Measurements from ENCODE around the gene HYAL3.
A peak's percentile ranks its signal among the peaks of the same experiment; 100 is the strongest.

The HYAL3 gene, protein sequence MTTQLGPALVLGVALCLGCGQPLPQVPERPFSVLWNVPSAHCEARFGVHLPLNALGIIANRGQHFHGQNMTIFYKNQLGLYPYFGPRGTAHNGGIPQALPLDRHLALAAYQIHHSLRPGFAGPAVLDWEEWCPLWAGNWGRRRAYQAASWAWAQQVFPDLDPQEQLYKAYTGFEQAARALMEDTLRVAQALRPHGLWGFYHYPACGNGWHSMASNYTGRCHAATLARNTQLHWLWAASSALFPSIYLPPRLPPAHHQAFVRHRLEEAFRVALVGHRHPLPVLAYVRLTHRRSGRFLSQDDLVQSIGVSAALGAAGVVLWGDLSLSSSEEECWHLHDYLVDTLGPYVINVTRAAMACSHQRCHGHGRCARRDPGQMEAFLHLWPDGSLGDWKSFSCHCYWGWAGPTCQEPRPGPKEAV

GRCh38 chr3:50298836-50299637, at the start of gene HYAL3, which contains the start of gene NAA80:
Gene HYAL3 (minus strand): TSS chr3:50299405. CDS start chr3:50295602, 3,803 bp downstream.
Gene NAA80 (minus strand): TSS chr3:50299405. CDS start chr3:50297463, 1,942 bp downstream.
- DNase-seq (ENCODE audit: low spot score): peak; percentile 99

DNA sequence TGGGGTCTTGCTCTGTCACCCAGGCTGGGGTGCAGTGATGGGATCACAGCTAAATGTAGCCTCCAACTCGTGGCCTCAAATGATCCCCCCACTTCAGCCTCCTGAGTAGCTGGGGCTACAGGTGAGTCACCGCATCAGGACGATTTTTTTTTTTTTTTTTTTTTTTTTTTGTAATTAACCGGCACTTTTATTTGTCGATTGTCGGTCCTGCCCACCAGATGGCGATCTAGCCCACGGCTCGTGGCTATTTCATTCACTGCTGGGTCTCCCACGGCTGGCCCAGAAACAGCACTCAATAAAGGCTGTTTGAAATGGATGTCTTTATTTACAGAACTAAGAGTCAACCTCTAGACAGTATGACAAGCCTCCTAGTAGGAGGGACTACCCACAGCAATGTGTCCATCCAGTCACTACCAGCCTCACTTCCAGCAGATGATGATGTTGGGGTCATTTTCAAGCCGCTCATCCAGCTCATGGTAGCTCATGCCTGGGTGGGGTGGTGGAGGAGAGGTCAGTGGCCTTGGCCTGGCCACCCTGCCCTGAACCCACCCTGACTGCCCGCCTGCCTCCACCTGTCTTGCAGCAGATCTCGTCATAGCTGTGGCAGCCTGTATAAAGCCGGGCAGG, 48.1 kb upstream of the HYAL3 start:
- DNase-seq (ENCODE audit: low spot score): peak; percentile 85

- DNase-seq (ENCODE audit: low spot score): peak; percentile 87
Observed at GRCh38 chr3:50345586-50346234, 46.5 kb upstream of the HYAL3 start, which contains the start of gene ZMYND10. Gene ZMYND10 (minus strand): TSS chr3:50345732. CDS start chr3:50345579, 153 bp downstream.

- no peak for DNase-seq (ENCODE audit: low spot score)
Observed at GRCh38 chr3:50345008-50345407, 45.8 kb upstream of the HYAL3 start.

DNA sequence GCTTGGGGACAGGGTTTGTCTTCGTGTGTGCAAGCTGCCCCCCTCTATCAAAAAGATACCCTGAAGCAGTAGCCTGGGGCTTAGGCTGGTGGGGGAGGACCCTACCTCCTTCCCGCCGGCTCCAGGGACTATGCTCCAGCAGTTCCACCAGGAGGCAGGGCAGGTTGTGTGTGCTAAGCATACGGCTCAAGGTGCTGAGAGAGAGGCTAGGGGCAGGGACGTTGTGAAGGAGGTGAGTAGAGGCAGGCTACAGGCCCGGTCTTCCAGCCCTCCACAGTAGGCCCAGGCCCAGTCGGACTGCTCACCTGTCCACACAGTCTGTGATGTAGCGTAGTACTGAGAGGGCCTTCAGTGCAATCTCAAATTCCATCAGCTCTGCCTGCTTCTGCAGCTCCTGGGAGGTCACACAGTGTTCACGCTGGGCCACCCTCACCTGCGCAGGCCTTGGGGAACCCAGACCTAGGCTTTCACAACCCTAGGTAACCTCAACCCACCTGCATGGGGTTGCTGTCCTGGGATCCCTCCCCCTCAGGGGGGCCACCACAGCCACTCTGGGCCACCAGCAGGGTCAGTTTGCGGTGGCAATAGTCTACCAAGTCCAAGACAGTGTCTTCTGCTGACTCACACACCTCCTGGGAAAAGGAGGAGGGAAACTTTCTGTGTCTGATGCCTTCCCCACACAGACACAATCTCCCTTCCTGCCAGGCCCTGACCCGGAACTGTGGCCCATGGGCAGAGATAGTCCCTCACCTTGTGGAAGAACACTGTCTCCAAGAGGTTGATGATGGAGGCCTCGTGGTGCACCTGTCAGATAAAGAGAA, 43.8 kb upstream of the HYAL3 start:
- no peak for DNase-seq (ENCODE audit: low spot score)

DNA sequence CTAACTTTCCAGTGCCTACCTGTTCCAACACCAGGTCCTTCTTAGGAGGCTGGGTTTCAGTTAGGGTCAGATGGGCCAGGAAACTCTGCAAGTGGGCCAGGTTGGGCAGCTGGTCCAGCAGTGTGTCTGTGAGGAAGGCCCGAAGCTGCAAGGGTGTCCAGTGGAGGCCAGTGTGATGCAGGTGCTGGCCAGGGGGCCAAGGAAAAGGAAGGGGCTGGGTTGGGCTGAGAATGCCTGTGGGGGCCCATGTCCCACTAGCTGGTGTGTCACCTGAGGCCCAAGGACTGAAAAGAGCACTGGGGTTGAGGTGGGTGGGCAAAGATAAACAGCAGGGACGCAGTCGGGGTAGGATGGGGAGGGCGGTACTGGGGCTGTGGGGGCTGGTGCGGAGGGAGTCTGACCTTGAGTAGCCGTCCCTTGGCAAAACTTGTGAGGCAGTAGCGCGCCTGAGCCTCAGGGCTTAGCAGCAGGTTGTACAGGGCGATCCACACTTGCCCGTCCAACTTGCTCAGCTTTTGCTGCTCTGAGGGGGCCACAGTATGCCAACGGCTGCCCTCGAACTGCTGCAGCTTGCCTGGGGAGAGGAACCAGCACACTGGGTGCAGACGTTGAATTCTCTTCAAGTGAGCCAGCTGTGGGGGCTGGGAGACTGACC, 42.9 kb upstream of the HYAL3 start:
- no peak for DNase-seq (ENCODE audit: low spot score)

- DNase-seq (ENCODE audit: low spot score): no peak
Observed at GRCh38 chr3:50341537-50341936, 42.3 kb upstream of the HYAL3 start.

GRCh38 chr3:50340448-50341329, 41.5 kb upstream of the HYAL3 start, which contains the start of gene RASSF1:
Gene RASSF1 (minus strand): TSS chr3:50340836. CDS start chr3:50340805, 31 bp downstream.
- DNase-seq (ENCODE audit: low spot score): no peak

GRCh38 chr3:50340147-50340447, 40.9 kb upstream of the HYAL3 start:
- no peak for DNase-seq (ENCODE audit: low spot score)

GRCh38 chr3:50339485-50340146, 40.4 kb upstream of the HYAL3 start:
- no peak for DNase-seq (ENCODE audit: low spot score)

DNA sequence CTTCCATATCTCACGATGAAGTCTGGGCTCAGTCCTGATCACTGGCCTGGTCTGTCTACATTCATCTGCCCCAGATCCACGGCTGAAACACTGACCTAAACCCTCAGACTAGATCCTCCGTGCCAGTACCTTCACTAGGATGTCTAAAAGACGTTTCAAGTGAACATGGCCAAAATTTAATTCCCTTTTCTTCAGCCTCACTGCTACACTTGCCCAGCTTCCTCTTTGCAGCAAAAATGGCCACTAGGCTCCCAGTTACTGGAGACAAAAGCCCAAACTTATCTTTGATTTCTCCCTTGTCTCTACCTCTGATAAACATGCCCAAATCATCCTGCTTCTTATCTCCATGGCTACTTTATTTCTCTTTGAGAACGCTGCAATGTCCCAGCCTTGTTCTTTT, 39.8 kb upstream of the HYAL3 start:
- no peak for DNase-seq (ENCODE audit: low spot score)

DNA sequence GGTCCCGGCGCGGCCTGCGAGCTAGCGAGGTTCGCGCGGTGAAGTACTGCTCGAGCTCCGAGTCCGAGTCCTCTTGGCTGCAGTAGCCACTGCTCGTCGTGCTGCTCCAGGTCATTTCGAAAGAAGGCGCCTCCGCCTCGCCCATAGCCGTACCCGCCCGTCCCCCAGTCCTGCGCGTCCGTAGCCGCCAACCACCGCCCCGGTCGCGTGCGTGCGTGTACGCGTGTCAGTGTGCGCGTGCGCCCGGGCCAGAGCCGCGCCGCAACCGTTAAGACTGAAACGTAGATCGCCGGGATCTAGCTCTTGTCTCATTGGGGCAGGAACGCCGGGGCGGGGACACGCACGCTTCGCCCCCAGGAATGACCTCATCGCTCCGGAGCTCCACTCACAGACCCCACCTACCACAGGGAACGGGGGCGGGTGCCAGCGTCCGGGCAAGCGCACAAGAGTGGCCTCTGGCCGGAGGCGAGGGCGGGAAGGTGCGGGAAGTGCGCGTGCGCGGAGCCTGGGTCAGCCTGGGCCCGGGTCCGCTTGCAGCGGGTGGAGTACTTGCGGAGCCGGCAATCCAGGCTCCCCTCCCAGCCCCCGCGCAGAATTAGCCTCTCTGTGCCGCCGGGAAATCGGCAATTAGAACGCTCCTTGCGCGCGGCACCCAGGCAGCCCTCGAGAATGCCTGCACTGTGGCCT, 38.1 kb upstream of the HYAL3 start:
- DNase-seq (ENCODE audit: low spot score): peak; percentile 100

DNA sequence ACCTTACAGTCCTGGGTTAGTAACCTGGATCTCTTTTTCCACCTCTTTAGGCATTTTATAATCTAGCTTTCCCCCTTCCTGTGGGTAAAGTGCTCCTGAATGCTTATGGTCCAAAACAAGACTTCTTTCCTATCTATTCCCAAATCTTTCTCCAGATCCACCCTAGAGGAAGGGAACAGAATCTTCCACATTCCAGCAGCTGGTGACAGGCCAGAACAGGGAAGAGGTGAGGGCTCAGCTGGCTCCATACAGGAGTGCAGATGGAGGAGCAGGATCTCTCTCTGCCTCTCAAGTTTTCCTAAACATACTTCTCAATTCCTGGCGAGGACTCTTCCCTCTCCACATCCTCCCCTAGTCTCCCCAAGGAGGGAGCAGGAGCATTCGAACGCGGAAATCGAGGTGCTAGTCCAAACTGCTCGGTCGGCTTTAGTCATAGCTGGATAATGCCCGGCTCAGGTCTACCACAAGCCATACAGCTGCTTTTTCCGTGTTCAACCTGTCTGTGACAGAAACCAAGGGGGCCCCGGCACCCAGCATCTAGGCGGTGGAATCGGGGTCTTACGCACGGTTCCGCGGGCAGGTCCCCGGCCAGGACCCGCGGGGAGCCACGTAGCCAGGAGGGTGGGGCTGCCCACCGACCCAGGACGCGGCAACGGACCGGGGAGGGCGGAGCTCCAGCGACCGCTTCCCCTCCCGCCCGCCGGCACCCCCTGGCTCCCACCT, 37.4 kb upstream of the HYAL3 start:
- no peak for DNase-seq (ENCODE audit: low spot score)

DNA sequence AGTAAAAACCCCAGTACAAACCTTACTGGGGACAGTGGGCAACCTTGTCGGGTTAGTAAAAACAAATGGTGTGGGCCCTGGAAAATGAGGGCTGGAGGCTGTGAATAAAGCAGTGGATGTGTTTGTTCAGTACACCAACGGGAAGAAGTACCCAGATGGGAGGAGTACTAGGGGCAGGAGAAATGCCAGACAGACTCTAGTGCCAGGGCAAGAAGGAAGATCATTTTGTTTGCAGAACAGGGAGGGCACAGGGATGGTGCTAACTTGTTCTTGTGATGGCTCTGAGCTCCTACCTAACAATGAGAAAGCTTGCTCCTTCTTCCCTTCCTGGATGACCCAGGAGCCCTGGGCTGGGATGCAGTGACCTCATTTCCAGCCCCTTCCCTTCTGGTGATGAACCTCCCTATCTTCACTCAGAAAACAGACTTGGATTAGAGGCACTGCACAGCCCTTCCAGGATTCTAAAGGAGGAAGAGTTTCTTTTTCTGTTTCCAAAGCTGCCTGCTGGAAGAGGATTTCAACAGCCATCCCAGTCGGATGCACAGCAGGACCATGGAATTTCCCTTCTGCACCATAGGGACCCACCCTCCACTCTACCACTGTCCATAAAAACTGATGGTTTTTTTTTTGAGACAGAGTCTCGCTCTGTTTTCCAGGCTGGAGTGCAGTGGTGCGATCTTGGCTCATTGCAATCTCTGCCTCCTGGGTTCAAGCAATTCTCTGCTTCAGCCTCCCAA, 35.3 kb upstream of the HYAL3 start:
- no peak for DNase-seq (ENCODE audit: low spot score)

DNA sequence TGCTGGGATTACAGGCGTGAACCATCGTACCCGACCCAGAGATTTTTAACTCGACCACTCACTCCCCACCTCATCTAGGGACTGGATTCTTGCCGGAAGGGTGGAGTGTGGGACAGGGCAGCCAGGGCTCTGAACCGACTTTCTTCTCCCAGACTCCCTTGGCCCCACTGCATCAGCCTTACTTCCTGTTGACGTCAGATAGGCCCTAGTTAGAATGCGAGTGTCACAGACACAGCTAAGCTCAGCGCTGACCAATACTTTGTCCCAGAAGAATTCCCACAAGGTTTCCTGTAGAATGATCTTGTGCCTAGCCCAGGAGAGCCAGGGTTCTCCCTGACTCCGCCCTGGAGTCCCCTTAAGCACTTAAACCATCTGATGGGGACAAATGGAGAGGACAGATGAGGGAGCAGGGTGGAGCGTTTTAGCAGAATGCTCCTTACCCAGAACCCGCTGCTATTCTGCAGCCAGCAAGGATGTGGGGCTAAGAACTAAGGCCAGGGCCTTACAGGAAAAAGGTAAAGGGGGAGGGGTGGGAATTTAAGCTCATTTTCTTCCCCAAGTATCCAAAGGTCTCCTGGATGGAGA, 34.6 kb upstream of the HYAL3 start:
- DNase-seq (ENCODE audit: low spot score): no peak

DNA sequence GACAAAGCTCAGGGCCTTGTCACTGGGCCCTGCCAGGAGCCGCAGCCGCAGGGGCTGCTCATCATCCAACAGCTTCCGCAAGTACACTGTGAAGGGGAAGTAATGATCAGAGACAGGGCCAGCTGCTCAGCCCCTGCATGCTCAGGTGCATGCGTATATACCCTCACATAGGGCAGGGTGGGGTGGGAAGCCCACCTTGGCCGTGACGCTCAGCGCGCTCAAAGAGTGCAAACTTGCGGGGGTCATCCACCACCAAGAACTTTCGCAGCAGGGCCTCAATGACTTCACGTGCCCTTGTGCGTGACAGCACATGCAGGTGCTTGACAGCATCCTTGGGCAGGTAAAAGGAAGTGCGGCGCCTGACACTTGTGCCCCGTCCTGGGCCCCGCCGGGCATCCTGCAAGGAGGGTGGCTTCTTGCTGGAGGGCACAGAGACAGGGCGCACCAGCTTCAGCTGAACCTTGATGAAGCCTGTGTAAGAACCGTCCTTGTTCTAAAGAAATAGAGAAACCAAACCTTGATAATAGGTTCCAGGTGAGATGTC, 32.2 kb upstream of the HYAL3 start:
- DNase-seq (ENCODE audit: low spot score): no peak

All from COLO829 (cell line).